GM23338 (cell line): ENCODE results near the gene TOR1AIP2.

ENCODE experiments used
- CREB1 ChIP-seq: fragments of 250-450 bp; sonication (Bioruptor Pico); IDR thresholded peaks from 2 replicates; pipeline ENCODE4 v1.5.0; 2020; ENCODE audit warnings: low read depth, mild to moderate bottlenecking, moderate library complexity
- EZH2 ChIP-seq: fragments of 200-600 bp; sonication (generic); IDR thresholded peaks from one replicate; pipeline ENCODE4 v1.8.0; 2017; ENCODE audit warnings: antibody characterized with exemption, mild to moderate bottlenecking, low read depth; ENCODE audit not compliant: unreplicated experiment
- EZH2phosphoT487 ChIP-seq: fragments of 200-600 bp; sonication (generic); IDR thresholded peaks from one replicate; pipeline ENCODE4 v1.8.1; 2018; ENCODE audit warnings: antibody characterized with exemption; ENCODE audit not compliant: unreplicated experiment
- JUNB ChIP-seq: IDR thresholded peaks from one replicate; pipeline ENCODE4 v1.6.1; 2016; ENCODE audit warnings: antibody characterized with exemption; ENCODE audit not compliant: unreplicated experiment
- NANOG ChIP-seq: IDR thresholded peaks from 2 replicates; pipeline ENCODE4 v1.6.1; 2016; ENCODE audit warnings: antibody characterized with exemption, borderline replicate concordance
- POLR2AphosphoS5 ChIP-seq: IDR thresholded peaks from 2 replicates; pipeline ENCODE4 v1.6.1; 2016; ENCODE audit warnings: antibody characterized with exemption, low read depth
- ZNF114 ChIP-seq: fragments of 250-450 bp; sonication (Bioruptor Pico); IDR thresholded peaks from 2 replicates; pipeline ENCODE4 v1.5.0; 2020; ENCODE audit warnings: mild to moderate bottlenecking, moderate library complexity
- TF ChIP-seq, protein P1 (sequence below), 2 experiments: fragments of 200-600 bp in 1 of 2; sonication (generic) in 1 of 2; conservative IDR thresholded peaks; 2 replicates each; pipeline versions ENCODE4 v1.5.1 to v1.6.1; 2016 to 2017; ENCODE audit warnings: antibody characterized with exemption in 2 of 2, low read depth in 2 of 2, mild to moderate bottlenecking in 2 of 2, moderate library complexity in 1 of 2
- TF ChIP-seq, protein P2 (sequence below): IDR thresholded peaks from one replicate; pipeline ENCODE4 v1.6.1; 2018; ENCODE audit warnings: antibody characterized with exemption; ENCODE audit not compliant: unreplicated experiment

DNA sequence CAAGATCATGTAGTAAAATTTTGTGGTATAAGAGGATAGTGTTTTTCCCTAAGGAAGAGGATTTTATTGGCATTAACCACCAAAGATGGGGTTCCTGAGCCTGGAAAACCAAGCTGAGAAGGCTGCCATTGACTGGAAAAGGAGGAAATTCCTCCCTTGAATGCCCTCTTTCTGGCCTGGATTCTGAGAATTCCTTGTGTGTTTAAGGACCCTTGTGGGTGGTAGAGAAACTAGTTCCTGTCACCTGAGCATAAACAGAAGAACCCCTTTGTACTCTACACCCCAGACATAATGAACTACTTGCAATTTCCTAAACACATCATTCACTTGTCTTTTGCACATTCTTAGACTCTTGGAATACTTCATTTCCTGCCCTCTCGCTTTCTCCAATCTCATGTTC is 43.9 kb upstream of the TOR1AIP2 start:
- TF ChIP-seq, protein P1, sequence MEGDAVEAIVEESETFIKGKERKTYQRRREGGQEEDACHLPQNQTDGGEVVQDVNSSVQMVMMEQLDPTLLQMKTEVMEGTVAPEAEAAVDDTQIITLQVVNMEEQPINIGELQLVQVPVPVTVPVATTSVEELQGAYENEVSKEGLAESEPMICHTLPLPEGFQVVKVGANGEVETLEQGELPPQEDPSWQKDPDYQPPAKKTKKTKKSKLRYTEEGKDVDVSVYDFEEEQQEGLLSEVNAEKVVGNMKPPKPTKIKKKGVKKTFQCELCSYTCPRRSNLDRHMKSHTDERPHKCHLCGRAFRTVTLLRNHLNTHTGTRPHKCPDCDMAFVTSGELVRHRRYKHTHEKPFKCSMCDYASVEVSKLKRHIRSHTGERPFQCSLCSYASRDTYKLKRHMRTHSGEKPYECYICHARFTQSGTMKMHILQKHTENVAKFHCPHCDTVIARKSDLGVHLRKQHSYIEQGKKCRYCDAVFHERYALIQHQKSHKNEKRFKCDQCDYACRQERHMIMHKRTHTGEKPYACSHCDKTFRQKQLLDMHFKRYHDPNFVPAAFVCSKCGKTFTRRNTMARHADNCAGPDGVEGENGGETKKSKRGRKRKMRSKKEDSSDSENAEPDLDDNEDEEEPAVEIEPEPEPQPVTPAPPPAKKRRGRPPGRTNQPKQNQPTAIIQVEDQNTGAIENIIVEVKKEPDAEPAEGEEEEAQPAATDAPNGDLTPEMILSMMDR (conservative IDR thresholded peaks at IDR 0.05; ENCODE audit: low read depth in 2 of 2): no peak
- TF ChIP-seq EZH2phosphoT487 (no peak), CREB1 (CRISPR knock-in tag) (no peak), EZH2 (no peak), JUNB (no peak), POLR2AphosphoS5 (no peak), NANOG (peak; percentile 17; the same call in 1 of the 2 replicates), ZNF114 (CRISPR knock-in tag) (no peak)
- TF ChIP-seq, protein P2, sequence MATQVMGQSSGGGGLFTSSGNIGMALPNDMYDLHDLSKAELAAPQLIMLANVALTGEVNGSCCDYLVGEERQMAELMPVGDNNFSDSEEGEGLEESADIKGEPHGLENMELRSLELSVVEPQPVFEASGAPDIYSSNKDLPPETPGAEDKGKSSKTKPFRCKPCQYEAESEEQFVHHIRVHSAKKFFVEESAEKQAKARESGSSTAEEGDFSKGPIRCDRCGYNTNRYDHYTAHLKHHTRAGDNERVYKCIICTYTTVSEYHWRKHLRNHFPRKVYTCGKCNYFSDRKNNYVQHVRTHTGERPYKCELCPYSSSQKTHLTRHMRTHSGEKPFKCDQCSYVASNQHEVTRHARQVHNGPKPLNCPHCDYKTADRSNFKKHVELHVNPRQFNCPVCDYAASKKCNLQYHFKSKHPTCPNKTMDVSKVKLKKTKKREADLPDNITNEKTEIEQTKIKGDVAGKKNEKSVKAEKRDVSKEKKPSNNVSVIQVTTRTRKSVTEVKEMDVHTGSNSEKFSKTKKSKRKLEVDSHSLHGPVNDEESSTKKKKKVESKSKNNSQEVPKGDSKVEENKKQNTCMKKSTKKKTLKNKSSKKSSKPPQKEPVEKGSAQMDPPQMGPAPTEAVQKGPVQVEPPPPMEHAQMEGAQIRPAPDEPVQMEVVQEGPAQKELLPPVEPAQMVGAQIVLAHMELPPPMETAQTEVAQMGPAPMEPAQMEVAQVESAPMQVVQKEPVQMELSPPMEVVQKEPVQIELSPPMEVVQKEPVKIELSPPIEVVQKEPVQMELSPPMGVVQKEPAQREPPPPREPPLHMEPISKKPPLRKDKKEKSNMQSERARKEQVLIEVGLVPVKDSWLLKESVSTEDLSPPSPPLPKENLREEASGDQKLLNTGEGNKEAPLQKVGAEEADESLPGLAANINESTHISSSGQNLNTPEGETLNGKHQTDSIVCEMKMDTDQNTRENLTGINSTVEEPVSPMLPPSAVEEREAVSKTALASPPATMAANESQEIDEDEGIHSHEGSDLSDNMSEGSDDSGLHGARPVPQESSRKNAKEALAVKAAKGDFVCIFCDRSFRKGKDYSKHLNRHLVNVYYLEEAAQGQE: no peak
